Measurements from ENCODE around the gene ACTL6A.
"Not testable (repeated sequence)": the region's sequence is repeated elsewhere in the genome, so short reads cannot be mapped to it uniquely, and the experiment has no call there.

Gene ACTL6A

GRCh38 chr3:179562591-179563270, at the start of gene ACTL6A:
Gene ACTL6A (plus strand): TSS chr3:179562926. CDS start chr3:179563093, 167 bp downstream.
- peak; percentile 100 for DNase-seq

GRCh38 chr3:179513862-179514261, 48.9 kb upstream of the ACTL6A start:
- DNase-seq = no peak

GRCh38 chr3:179516461-179517251, 46.1 kb upstream of the ACTL6A start:
- not testable (repeated sequence) for DNase-seq

- DNase-seq = no peak
Observed at GRCh38 chr3:179526482-179526881, 36.2 kb upstream of the ACTL6A start.

DNA sequence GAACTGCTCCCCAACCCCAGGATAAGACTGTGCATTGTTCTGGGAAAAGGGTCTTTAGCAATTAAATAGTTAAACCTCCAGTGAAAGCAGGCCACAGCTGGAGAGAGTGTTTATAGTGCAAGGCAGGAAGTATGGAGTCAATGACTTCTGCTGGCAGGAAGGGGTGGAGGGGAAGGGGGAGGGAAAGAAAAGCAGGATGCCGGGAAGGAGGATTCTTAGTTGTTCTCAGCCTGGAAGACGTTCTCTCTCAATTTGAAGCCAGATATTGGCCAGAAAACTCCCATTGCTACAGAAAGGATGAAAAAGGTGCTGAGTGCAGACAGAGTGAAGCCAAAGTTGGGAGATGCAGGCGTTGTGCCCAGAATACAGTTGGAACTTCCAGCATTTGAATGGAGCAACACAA, 35.7 kb upstream of the ACTL6A start:
- peak; percentile 92 for DNase-seq

DNA sequence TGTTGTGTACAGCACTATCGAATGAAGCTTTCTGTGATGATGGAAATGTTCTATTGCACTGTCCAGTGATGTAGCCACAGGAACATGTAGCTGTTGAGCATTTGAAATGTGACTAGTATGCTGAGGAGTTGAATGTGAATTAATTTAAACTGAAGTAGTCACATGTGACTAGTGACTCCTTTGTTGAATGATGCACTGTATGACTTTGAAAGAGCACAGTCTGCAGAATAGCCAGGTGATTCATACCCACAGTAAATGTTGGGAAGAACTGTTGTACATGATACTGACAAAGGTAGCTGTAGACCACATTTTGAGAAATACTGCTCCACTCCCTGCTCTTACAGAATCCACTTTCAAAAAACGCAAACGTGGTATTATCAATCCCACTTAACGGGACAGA, 34.0 kb upstream of the ACTL6A start:
- no peak for DNase-seq

DNA sequence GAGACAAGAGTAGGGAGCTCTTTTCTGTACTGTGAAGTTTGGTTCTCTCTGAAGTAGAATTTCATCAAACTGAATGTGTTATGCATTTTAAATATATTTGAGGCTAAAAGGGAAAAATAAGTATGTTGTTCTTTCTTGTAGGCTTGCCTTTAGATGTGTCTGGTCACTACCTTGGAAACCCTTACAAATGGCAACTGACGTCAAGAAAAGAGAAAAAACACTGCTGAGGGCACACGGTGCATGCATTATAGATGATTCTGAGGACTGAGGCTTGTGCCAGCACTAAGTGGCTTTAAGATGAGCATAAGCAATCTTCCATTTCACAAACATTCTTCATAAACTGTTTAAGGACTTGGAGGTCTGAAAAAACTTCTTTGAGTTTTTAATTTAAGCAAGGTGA, 31.1 kb upstream of the ACTL6A start:
- no peak for DNase-seq

- DNase-seq = no peak
Observed at GRCh38 chr3:179533274-179533673, 29.5 kb upstream of the ACTL6A start.

- DNase-seq = no peak
Observed at GRCh38 chr3:179536256-179536655, 26.5 kb upstream of the ACTL6A start.

DNA sequence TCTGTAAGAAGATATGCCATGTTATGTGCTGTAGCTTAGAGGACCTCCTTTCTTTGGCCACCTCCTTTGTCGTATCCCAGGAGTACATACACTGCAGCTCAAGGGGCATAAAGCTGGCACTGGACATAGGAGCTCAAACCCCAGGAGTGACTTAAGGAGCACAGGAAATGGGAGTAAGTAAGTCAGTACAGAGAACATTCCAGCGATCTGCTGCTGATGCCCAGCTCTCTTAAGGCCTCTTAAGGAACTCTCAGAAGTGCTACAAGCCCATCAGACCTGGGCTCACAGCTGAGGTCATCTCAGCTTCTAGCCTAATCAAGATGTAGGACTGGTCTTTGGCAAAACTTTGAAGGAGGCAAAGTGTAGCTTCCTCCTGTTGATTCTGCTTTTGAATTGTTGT, 21.6 kb upstream of the ACTL6A start:
- DNase-seq = no peak

- no peak for DNase-seq
Observed at GRCh38 chr3:179541596-179541995, 21.1 kb upstream of the ACTL6A start.

DNA sequence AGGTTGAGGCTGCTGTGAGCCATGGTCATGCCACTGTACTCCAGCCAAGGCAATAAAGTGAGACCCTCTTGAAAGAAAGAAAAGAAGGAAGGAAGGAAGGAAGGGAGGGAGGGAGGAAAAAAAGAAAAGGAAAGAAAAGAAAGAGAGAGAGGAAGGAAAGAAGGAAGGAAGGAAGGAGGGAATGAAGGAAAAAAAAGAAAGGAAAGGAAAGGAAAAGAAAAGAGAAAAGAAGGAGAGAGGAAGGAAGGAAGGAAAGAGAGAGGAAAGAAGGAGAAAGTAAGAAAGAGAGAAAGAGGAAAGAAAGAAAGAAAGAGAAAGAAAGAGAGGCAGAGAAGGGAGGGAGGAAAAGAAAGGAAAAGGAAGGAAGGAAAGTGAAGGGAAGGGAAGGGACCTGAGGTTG, 20.4 kb upstream of the ACTL6A start:
- DNase-seq = no peak

DNA sequence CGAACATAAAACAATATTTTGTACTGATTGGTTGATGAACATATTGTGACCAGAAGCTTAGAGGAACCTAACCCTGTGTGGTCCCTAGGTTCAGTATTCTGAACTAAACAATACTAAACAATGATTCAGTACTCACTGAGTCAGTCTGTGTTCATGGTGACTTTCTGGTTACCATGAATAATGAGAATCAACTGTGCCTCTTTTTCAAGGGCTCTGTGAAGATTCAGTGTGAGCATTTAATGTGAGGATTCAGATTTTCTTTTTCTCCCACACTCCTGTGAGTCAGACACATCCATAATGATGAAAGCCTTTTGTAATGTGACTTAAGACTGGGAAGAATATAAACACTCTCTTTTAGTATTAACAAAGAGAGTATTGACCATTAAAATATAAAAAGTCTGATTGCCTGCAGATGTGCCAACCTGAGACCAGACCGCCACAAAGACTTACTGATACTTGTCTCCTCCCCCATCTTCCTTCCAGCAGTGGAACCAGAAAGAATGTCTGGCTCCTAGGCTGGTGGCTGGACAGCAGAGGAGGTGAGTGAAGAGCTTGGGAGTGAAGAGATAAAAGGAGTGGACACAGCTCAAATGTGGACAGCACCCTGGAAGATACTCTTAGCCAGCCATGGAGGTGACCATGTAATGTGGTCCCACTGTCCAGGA, 17.6 kb upstream of the ACTL6A start:
- DNase-seq = no peak

- DNase-seq = no peak
Observed at GRCh38 chr3:179546814-179547241, 15.9 kb upstream of the ACTL6A start.

DNA sequence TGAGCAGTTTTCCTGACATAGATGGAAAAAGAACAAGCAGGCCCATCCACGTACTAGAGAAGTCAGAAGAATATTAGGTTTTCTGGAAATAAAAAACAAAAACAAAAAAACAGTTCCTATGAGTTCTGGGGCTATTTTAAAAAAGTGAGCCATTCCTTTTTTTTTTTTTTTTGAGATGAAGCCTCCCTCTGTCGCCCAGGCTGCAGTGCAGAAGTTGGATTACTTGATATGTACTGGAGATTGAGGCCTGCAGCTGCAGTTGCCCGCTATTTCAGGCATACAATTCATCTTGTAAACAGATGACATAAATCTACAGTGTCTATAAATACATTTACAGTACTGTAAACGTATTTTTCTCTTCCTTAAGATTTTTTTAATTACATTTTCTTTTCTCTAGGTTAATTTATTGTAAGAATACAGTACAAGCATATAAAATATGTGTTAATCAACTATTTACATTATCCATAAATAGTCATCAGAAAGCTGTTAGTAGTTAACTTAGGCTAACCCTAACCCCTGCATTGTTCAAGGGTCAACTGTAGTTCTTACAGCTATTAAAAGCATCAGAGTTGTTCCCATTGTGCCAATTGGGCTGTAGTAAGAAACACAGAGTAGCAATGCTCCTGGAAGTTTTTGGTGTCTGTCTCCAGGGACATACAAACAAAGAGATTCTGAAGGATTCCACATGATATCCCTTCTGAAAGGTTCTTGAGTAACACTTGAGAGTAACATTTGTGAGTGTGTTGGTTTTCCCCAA, 11.2 kb upstream of the ACTL6A start:
- DNase-seq = peak; percentile 9

DNA sequence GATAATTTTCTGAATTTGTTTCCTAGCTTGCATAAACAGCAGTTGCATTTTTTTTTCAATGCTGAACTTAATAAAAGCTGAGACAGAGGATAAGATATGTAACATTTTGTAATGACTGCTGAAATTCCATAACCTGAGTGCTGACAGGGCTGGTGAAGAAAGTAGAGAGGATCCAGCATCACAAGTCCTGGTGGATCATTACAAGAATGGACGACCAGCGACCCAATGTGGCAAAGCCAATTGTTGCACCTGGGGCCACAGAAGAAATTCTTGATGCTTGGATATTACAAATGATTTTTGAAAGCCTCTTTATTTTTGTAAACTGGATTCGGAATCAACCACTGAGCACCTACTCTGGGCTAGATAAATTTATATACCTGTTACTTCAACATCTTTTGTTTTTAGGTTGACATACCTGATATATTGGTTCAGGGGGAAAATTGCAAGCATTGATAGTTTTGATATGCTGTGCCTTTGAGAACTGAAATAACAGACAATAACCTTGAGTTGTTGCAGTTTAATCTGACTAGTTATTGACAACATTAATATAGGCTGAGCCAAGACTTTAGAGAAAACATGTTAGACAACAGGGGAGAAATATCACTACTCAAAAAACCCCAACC, 3.9 kb upstream of the ACTL6A start:
- DNase-seq = peak; percentile 81

GRCh38 chr3:179560791-179561190, 1.9 kb upstream of the ACTL6A start:
- no peak for DNase-seq

DNA sequence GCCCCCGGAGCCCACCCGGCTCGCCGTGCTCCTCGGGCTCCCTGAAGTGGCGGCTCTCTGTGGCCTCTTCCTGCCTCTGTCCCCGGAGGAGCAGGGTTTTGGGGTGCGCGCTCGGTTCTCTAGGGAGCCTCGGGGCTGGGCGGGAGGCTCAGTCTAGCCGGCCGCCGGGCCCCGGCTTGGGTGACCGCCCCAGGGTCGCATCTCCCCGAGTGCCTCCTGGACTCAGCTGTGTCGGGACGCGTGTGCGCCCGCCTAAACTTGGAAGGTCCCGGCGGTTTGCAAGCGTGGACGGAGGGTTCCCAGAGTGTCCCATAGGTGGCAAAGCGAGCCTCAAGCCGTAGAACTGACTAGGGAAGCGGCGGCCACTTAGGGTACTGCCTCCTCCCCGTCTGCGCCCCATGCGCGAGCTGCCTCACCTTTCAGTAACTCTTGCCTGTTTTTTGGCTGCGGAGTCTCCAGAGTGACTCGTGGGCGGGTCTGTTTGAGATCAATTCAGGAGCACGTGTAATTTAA, 601 bp downstream of the ACTL6A start:
- peak; percentile 81 for DNase-seq

DNA sequence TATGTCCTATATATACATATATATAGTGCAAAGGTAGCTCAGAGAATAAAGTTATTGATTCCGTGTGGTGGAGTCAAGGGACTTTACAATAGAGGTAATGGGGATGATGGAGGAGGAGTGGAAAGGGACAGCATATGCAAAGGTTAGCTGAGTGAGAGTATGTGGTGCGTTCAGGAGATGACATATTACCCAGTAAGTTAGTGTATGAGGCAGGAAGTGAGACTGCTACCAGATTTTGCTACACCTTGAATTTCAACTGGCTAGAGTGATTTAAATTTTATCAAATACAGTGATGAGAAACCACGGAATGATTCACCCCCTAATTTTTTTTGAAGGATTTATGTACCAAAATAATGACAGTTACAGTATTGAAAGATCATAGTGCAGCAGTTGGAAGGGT, 2.8 kb downstream of the ACTL6A start:
- DNase-seq = no peak

GRCh38 chr3:179580992-179581391, 18.3 kb downstream of the ACTL6A start:
- no peak for DNase-seq

- no peak for DNase-seq
Observed at GRCh38 chr3:179589143-179589542, 26.4 kb downstream of the ACTL6A start.

DNA sequence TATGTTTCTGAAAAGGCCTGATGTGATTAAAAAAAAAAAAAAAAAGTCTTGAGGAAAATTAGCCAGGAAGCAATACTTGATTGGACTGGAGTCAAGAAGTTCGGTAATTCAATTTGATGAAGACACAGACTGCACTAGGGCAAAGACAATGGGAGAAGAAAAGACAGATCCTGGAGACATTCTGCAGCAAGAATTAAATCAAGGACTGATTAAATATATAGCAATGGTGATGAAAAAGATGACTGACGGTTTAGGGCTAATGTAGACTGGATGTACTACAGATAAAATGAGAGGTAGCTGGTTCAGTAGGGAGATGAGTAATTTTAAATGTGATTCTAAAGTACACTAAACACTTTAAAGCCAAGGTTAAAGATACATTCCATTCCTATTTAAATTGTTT, 27.9 kb downstream of the ACTL6A start:
- no peak for DNase-seq

Data from NCI-H69 (cell line).